ENCODE results near the gene SPPL3.

SPPL3 gene

DNA sequence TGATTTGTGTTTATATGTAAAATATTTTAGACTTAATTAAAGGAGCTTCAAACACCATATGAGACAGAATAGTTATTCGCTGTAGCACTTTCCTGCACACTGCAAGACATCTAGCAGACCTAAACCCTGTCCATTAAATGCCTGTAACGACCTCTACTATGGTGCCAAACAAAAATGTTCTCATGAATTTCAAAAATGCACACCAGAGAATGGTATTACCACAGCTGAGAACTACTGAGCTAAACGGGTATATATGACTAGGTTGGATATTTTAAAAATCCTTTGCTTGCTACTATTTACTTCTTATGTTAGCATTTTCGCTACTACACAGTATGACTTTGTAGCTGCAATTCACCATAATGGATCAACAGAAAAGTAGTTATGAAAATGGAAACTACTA, 34.8 kb downstream of the SPPL3 start:
- Histone ChIP-seq H3K9ac (ENCODE audit: low read length) (no peak overlapping the region), H3F3A (ENCODE audit: insufficient read depth) (no peaks in the 10 kb centered on the region), H3K4me3 (ENCODE audit: insufficient read depth, low read length, poor library complexity, severe bottlenecking) (no peak overlapping the region), H3K36me3 (ENCODE audit: low read length) (no peaks in the 10 kb centered on the region), H3K9me3 (ENCODE audit: insufficient read depth, low read length) (no peaks in the 10 kb centered on the region), H3K4me2 (ENCODE audit: low read depth, low read length, poor library complexity, severe bottlenecking) (no peak overlapping the region), H3K9me2 (replicated peaks; ENCODE audit: insufficient read depth, low read length) (no peaks in the 10 kb centered on the region), H3K27ac (ENCODE audit: low read depth, low read length) (no peak overlapping the region), H4K20me1 (ENCODE audit: low read depth, low read length) (peaks cover 13% of the 10 kb centered on the region; the same call in 1 of the 2 replicates), H2AFZ (ENCODE audit: low read depth, low read length, severe bottlenecking) (no peak overlapping the region), H3K27me3 (ENCODE audit: low read length) (no peaks in the 10 kb centered on the region), H3K79me2 (ENCODE audit: insufficient read depth, low read length) (peaks cover 53% of the 10 kb centered on the region)
- no peak for TF ChIP-seq EZH2phosphoT487 (conservative IDR thresholded peaks at IDR 0.05; ENCODE audit: low read length)
- no peak for TF ChIP-seq CTCF (IDR thresholded peaks at IDR 0.05; ENCODE audit: insufficient read depth, low read length, poor library complexity, severe bottlenecking)

DNA sequence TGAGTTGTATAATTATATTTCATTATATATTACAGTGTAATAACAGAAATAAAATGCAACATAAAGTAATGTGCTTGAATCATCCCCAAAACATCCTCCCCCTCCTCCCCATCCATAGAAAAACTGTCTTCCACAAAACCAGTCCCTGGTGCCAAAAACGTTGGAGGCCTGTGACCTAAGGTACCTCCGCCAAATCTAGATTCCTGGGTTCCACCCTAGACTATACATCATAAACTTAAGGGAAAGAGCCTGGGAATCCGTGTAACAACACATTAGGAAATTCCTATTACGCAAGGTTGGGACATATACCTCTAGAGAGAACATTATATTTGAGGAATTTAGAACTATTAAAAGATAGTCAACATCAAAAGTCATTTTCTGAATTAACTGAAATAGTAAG, 38.0 kb downstream of the SPPL3 start:
- no peak overlapping the region for H2AFZ ChIP-seq (ENCODE audit: low read depth, low read length, severe bottlenecking)
- no peaks in the 10 kb centered on the region for H3F3A ChIP-seq (ENCODE audit: insufficient read depth)
- H4K20me1 ChIP-seq (ENCODE audit: low read depth, low read length): peaks cover 13% of the 10 kb centered on the region; the same call in 1 of the 2 replicates
- no peak overlapping the region for H3K4me3 ChIP-seq (ENCODE audit: insufficient read depth, low read length, poor library complexity, severe bottlenecking)
- H3K79me2 ChIP-seq (ENCODE audit: insufficient read depth, low read length): peaks cover 25% of the 10 kb centered on the region
- H3K9me3 ChIP-seq (ENCODE audit: insufficient read depth, low read length): no peaks in the 10 kb centered on the region
- TF ChIP-seq EZH2phosphoT487 (conservative IDR thresholded peaks at IDR 0.05; ENCODE audit: low read length) (no peak), CTCF (IDR thresholded peaks at IDR 0.05; ENCODE audit: insufficient read depth, low read length, poor library complexity, severe bottlenecking) (no peak)
- H3K9me2 ChIP-seq (replicated peaks; ENCODE audit: insufficient read depth, low read length): no peaks in the 10 kb centered on the region
- no peaks in the 10 kb centered on the region for H3K36me3 ChIP-seq (ENCODE audit: low read length)
- H3K27ac ChIP-seq (ENCODE audit: low read depth, low read length): no peak overlapping the region
- no peak overlapping the region for H3K9ac ChIP-seq (ENCODE audit: low read length)
- H3K4me2 ChIP-seq (ENCODE audit: low read depth, low read length, poor library complexity, severe bottlenecking): no peak overlapping the region
- no peaks in the 10 kb centered on the region for H3K27me3 ChIP-seq (ENCODE audit: low read length)

GRCh38 chr12:120865098-120865497, 39.1 kb downstream of the SPPL3 start:
- Histone ChIP-seq H3F3A (ENCODE audit: insufficient read depth) (no peaks in the 10 kb centered on the region; the same call in 1 of the 2 replicates), H3K4me3 (ENCODE audit: insufficient read depth, low read length, poor library complexity, severe bottlenecking) (no peak overlapping the region), H2AFZ (ENCODE audit: low read depth, low read length, severe bottlenecking) (no peak overlapping the region), H3K27me3 (ENCODE audit: low read length) (no peaks in the 10 kb centered on the region), H3K27ac (ENCODE audit: low read depth, low read length) (no peak overlapping the region), H3K4me2 (ENCODE audit: low read depth, low read length, poor library complexity, severe bottlenecking) (no peak overlapping the region), H3K9ac (ENCODE audit: low read length) (no peak overlapping the region), H4K20me1 (ENCODE audit: low read depth, low read length) (peaks cover 13% of the 10 kb centered on the region; the same call in 1 of the 2 replicates), H3K36me3 (ENCODE audit: low read length) (no peaks in the 10 kb centered on the region), H3K9me2 (replicated peaks; ENCODE audit: insufficient read depth, low read length) (no peaks in the 10 kb centered on the region), H3K9me3 (ENCODE audit: insufficient read depth, low read length) (no peaks in the 10 kb centered on the region), H3K79me2 (ENCODE audit: insufficient read depth, low read length) (peaks cover 17% of the 10 kb centered on the region)
- TF ChIP-seq CTCF (IDR thresholded peaks at IDR 0.05; ENCODE audit: insufficient read depth, low read length, poor library complexity, severe bottlenecking) (no peak), EZH2phosphoT487 (conservative IDR thresholded peaks at IDR 0.05; ENCODE audit: low read length) (no peak)
